GM19438 (cell line): ENCODE results near the gene AK8.

ENCODE experiments used
- ATAC-seq: cut with Tn5 transposase; IDR thresholded peaks from one replicate; pipeline ENCODE4 v1.9.1; 2021; ENCODE audit warnings: low read depth; ENCODE audit not compliant: unreplicated experiment

Gene AK8

DNA sequence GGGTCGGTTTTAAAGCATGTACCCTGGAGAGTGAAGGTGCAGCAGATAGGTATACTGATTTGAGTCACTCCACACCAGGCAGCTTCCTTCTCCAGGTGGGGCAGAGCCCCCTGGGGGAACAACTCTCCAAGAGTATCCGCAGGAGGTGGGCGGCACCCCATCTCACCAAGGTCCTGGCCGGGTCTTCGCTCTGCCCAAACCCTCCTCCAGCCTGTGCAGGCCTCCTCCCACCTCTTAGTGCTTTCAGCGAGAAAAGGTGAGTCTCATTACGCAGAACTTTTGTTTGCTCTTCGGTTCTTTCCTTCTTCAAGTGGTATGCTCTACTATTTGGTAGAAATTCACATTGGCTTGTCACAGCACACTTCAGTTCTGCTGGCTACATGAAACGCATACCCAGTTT is 14.3 kb upstream of the AK8 start:
- ATAC-seq, result no peak

DNA sequence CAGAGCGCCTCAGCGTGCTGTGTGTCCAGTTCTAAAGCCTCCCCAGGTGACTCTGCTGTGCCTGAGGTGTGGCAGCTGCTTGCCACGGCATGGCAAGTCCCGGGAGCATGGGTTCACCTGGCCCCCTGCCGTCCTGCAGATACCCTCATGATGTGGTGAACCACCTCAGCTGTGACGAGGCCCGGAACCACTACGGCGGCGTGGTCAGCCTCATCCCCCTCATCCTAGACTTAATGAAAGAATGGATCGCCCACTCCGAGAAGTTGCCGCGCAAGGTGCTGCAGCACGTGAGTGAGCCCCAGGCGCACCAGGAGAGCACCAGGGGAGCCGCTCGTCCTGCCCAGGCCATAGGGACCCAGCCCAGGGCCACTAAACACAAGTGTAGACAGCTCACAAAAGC is 10.1 kb upstream of the AK8 start:
- no peak for ATAC-seq

DNA sequence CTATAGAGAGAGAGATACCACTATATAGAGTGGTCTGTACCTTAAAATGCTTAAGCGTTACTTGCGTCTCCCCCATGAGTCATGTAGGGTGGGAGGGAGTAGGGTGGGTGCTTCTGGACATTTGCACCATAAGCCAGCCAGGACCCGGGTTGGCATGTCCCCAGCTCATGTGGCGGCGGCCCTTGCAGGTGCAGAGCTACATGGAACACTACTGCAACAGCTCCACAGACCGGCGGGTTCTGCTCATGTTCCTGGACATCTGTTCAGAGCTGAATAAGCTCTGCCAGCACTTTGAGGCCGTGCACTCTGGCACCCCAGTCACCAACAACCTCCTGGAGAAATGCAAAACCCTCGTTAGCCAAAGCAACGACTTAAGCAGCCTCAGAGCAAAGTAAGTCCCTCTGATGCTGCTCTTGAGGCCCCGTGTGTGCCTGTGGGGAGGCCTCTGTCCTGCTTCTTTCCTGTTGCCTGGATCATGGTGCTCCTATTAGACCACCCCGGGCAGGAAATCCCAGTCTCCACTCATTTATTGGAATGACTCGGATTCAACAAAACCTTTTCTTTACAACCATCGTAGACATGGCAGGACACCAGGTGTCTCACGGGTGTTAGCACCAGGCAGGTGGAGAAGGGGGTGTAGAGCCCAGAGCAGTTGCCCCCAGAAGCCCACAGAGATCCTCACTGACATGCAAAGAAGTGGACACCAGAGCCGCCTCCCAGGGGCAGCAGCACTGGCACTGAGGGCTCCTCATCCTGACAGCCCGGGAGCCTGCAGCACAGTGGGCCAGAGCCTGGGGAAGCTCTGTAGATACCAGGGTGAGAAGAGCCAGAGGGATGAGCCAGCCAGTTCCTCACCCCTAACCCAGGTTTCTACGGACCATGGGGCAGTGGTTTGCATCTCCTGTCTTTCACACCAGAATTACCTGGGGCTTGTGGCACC is 9.4 kb upstream of the AK8 start:
- no peak for ATAC-seq

GRCh38 chr9:132886334-132886725 is 8.2 kb upstream of the AK8 start:
- no peak for ATAC-seq

GRCh38 chr9:132885720-132886333 is 7.7 kb upstream of the AK8 start:
- ATAC-seq, result no peak

GRCh38 chr9:132883349-132884294 is 5.5 kb upstream of the AK8 start:
- ATAC-seq, result no peak

DNA sequence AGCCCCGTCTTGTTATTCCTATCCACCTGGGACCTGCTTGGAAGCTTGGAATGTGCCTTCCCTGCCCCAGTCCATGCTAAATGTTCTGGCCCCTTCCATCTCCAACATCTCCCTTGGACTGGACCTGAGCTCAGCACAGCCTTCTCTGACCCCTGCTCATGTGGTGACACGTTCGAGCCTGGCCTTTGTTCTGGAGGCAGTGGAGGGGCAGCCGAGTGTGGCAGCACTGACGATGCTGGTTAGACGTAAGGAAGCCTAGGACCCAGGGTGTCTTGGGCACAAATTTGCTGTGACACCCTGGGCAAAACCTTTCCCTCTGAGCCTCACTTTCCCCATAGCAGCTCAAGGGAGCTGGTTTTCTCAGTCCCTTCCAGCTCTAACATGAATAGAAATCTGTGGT is 4.5 kb upstream of the AK8 start:
- ATAC-seq, result no peak

- ATAC-seq, result no peak
Observed at GRCh38 chr9:132881826-132882225, 3.7 kb upstream of the AK8 start.

DNA sequence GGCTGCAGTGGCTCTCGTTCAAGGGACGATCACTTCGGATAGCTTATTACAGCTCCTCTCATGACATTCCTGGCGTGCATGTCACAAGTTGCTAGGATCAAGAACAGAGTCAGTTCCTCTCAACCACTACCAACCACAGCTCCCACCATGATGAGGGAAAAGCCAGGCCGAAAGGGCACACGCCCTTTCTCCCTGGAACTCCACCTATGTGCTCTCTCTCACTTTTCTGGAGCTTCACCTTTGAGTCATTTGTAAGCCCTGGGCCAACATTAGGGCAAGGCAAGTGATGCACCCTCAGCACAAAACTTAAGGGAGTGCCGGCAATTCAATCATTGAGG is 2.2 kb upstream of the AK8 start:
- no peak for ATAC-seq

DNA sequence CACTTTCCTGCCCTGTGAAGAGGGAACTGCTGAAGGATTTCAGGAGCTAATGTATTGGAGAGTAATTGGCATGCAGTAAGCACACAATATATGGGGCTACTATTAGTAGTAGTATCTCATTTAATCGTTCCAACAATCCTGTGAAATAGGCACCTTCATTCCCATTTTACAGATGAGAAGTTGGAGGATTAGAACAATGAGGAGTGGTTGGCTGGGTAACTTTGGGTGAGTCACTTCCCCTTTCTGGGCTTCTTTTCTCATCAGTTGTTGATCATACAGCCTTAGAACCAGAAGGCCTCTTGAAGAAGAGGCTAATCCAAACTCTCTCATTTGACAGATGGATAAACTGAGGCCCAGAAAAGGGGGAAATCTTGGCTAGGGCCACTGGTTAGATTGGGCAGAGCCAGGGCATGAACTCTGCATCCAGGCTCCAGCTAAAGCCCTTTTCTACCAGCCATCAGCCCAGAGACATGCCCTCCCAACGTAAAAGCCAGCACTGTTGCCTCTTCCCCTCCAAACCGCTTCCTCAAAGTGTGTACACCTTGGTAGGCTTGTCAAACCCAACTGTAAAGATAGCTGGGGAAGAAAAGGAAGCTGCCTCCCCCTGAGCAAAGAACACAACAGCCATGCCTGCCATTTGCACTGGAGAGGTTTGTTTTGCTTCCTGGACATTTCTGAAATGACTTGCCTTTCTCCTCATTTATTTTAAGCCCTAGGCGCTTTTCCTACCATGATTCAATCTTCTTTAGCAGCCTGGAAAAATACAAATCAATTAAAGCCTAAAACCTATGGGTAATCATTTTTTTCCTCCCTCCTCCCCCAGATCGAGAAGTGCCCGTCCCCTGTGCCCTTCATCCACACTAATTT is 1.6 kb upstream of the AK8 start:
- no peak for ATAC-seq

GRCh38 chr9:132878695-132879456 is 792 bp upstream of the AK8 start, which contains the start of gene SPACA9:
TSS of gene SPACA9 (plus strand) at chr9:132878898. CDS start at chr9:132883948, 5,050 bp downstream.
- ATAC-seq, result no peak

DNA sequence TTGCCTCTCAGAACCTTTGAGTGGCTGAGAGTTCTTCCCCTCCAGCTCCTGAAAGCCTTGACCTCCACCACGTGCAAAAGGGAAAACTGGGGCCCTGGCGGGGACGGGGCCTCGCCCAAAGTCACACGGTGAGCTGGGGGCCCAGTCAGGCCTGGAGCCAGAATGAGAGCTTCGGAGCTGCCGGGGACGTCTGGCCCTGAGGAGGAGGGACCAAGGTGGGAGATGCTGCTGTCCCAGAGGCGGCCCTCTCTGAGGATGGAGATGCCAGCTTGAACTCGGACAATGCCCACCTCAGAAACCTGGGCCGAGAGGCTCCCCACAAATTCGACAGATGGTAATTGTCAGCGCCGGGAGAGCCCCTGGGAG is 643 bp downstream of the AK8 start:
- no peak for ATAC-seq

GRCh38 chr9:132876849-132877248 is 1.2 kb downstream of the AK8 start:
- ATAC-seq, result no peak

DNA sequence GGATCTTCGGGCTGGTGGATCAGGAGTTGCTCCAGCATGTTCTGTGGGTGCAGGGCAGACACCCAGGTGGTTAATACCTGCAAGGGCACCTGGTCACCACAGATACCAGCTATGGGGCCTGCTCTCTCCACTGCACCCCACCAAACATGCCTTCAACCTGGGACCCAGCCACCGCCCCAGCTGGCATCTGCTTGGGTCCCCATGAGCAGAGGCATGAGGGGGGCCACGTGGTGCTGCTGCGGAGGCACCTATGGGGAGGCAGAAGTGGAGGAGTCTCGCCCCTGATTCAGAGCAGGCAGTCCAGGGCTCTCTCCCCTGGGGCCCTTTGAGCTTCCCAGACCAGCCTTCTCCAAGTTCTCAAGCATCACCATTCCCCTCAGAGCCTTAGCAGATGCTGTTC is 2.9 kb downstream of the AK8 start:
- no peak for ATAC-seq

DNA sequence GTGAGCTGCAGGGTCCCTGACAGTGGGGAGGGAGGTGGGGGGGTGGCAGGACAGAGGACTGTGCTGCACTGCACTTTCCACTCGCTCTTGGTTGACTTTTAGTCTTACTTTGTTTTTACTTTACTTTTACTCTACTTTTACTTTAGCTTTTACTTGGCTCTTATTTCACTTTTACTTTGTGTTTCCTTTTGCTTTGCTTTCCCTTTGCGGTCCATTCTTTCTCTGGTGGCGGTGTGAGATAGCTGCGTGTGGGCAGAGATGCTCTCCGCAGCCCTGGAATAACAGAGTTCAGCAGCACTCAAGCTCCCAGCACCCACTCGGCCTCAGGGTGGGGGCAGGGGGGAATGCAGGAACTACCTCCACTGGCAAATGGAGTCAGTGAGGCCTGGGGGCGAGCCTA is 4.7 kb downstream of the AK8 start:
- ATAC-seq, result no peak

- ATAC-seq, result no peak
Observed at GRCh38 chr9:132869266-132869665, 8.8 kb downstream of the AK8 start.

- ATAC-seq, result no peak
Observed at GRCh38 chr9:132866898-132867297, 11.2 kb downstream of the AK8 start.

- no peak for ATAC-seq
Observed at GRCh38 chr9:132864691-132865090, 13.4 kb downstream of the AK8 start.

DNA sequence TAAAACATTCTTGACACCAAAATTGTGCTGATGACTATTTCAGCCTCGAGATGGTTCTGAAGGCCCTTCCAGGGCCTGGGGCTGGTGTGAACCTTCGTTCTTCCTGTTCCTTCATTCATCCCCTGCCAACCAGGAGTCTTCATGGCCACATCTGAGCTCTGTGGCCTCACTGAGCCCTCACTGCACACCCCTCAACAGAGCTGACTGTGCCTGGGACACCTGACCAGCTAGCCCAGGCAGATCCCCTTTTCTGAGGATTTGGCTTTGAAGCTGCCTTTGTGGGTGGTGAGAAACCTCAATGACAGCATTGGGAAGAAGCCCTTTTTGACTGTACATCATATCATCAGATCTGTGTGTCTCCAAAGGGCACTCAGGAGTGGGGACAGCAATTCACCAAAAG is 13.8 kb downstream of the AK8 start:
- ATAC-seq, result no peak
